Suprapubic skin (tissue), 4 donors: ENCODE results near the gene NPPB.
"Not testable (repeated sequence)": the region's sequence is repeated elsewhere in the genome, so short reads cannot be mapped to it uniquely, and the experiment has no call there.

Experiments
- POLR2A ChIP-seq, 2 donors: fragments of 450-650 bp; IDR thresholded peaks; one replicate each; pipeline ENCODE4 v1.6.1; 2017; ENCODE audit warnings: antibody characterized with exemption in 2 of 2, mild to moderate bottlenecking in 2 of 2, moderate library complexity in 2 of 2
- POLR2AphosphoS5 ChIP-seq, 3 donors: sonication (generic); formaldehyde crosslinking; IDR thresholded peaks; one replicate each; pipeline ENCODE4 v1.6.1; 2017; ENCODE audit warnings: antibody characterized with exemption in 3 of 3
- TF ChIP-seq, protein P1 (sequence below), 2 donors: fragments of 200-600 bp in 1 of 2; fragments of 450-650 bp in 1 of 2; sonication (generic) in 1 of 2; IDR thresholded peaks; one replicate each; pipeline ENCODE4 v1.5.1; 2016 to 2019; ENCODE audit warnings: antibody characterized with exemption in 2 of 2, mild to moderate bottlenecking in 1 of 2, moderate library complexity in 1 of 2

DNA sequence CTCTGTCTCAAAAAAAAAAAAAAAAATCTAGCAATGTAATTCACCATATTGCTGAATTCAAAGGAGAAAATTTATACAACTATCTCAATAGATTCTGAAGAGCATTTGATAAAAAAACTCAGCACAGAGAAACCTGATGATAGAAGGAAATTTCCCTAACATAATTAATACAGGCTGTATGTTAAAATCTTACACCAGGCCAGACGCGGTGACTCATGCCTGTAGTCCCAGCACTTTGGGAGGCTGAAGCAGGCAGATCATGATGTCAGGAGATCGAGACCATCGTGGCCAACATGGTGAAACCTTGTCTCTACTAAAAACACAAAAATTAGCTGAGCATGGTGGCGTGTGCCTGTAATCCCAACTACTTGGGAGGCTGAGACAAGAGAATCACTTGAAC, 45.4 kb upstream of the NPPB start:
- not testable (repeated sequence) for TF ChIP-seq POLR2A, POLR2AphosphoS5 (IDR thresholded peaks at IDR 0.05)
- TF ChIP-seq, protein P1, sequence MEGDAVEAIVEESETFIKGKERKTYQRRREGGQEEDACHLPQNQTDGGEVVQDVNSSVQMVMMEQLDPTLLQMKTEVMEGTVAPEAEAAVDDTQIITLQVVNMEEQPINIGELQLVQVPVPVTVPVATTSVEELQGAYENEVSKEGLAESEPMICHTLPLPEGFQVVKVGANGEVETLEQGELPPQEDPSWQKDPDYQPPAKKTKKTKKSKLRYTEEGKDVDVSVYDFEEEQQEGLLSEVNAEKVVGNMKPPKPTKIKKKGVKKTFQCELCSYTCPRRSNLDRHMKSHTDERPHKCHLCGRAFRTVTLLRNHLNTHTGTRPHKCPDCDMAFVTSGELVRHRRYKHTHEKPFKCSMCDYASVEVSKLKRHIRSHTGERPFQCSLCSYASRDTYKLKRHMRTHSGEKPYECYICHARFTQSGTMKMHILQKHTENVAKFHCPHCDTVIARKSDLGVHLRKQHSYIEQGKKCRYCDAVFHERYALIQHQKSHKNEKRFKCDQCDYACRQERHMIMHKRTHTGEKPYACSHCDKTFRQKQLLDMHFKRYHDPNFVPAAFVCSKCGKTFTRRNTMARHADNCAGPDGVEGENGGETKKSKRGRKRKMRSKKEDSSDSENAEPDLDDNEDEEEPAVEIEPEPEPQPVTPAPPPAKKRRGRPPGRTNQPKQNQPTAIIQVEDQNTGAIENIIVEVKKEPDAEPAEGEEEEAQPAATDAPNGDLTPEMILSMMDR (IDR thresholded peaks at IDR 0.05) = not testable (repeated sequence)
